IPS-15b (cell line): Measurements from ENCODE around the gene RITA1.

Source experiments
- H3K27me3 ChIP-seq: one replicate; pipeline ENCODE4 v1.6.1; 2013; ENCODE audit warnings: low read length; ENCODE audit not compliant: control insufficient read depth, insufficient read depth
- H3K36me3 ChIP-seq: one replicate; pipeline ENCODE4 v1.6.1; 2013; ENCODE audit warnings: low read length; ENCODE audit not compliant: control insufficient read depth, insufficient read depth
- H3K4me1 ChIP-seq: one replicate; pipeline ENCODE4 v1.6.1; 2013; ENCODE audit warnings: mild to moderate bottlenecking, low read length; ENCODE audit not compliant: control insufficient read depth, insufficient read depth
- H3K4me3 ChIP-seq: one replicate; pipeline ENCODE4 v1.5.1; 2013; ENCODE audit warnings: low read depth, low read length
- H3K9ac ChIP-seq: one replicate; pipeline ENCODE4 v1.6.1; 2013; ENCODE audit warnings: low read depth, mild to moderate bottlenecking, low read length
- H3K9me3 ChIP-seq: one replicate; pipeline ENCODE4 v1.6.1; 2013; ENCODE audit warnings: mild to moderate bottlenecking, low read length; ENCODE audit not compliant: control insufficient read depth, insufficient read depth

The RITA1 gene

GRCh38 chr12:113231235-113232088 is 45.9 kb downstream of the RITA1 start:
- Histone ChIP-seq H3K9ac (no peak overlapping the region), H3K36me3 (peaks cover 14% of the 10 kb centered on the region), H3K9me3 (no peaks in the 10 kb centered on the region), H3K4me3 (no peak overlapping the region), H3K27me3 (no peaks in the 10 kb centered on the region), H3K4me1 (peaks cover 12% of the 10 kb centered on the region)

GRCh38 chr12:113232089-113232839 is 46.7 kb downstream of the RITA1 start:
- H3K4me1 ChIP-seq, result peaks cover 12% of the 10 kb centered on the region
- H3K27me3 ChIP-seq, result no peaks in the 10 kb centered on the region
- no peaks in the 10 kb centered on the region for H3K9me3 ChIP-seq
- H3K36me3 ChIP-seq, result peaks cover 14% of the 10 kb centered on the region
- H3K9ac ChIP-seq, result peak overlapping the region; percentile 32
- H3K4me3 ChIP-seq, result no peak overlapping the region

- Histone ChIP-seq H3K9ac (peak overlapping the region; percentile 32), H3K27me3 (no peaks in the 10 kb centered on the region), H3K36me3 (peaks cover 14% of the 10 kb centered on the region), H3K9me3 (no peaks in the 10 kb centered on the region), H3K4me3 (peak overlapping the region; percentile 8), H3K4me1 (peaks cover 12% of the 10 kb centered on the region)
These were observed 47.5 kb downstream of the RITA1 start for GRCh38 chr12:113232840-113233585.

- H3K4me3 ChIP-seq, result no peak overlapping the region
- H3K27me3 ChIP-seq, result no peaks in the 10 kb centered on the region
- H3K4me1 ChIP-seq, result peaks cover 12% of the 10 kb centered on the region
- H3K36me3 ChIP-seq, result peaks cover 14% of the 10 kb centered on the region
- no peak overlapping the region for H3K9ac ChIP-seq
- no peaks in the 10 kb centered on the region for H3K9me3 ChIP-seq
These were observed 48.4 kb downstream of the RITA1 start for GRCh38 chr12:113233967-113234366.

GRCh38 chr12:113234483-113234882 is 49.0 kb downstream of the RITA1 start:
- Histone ChIP-seq H3K4me1 (peaks cover 12% of the 10 kb centered on the region), H3K9me3 (no peaks in the 10 kb centered on the region), H3K27me3 (no peaks in the 10 kb centered on the region), H3K4me3 (no peak overlapping the region), H3K9ac (no peak overlapping the region), H3K36me3 (peaks cover 14% of the 10 kb centered on the region)

GRCh38 chr12:113235976-113236375 is 50.5 kb downstream of the RITA1 start:
- peaks cover 12% of the 10 kb centered on the region for H3K36me3 ChIP-seq

GRCh38 chr12:113236539-113237399 is 51.2 kb downstream of the RITA1 start:
- peaks cover 12% of the 10 kb centered on the region for H3K36me3 ChIP-seq
- no peaks in the 10 kb centered on the region for H3K9me3 ChIP-seq
- no peak overlapping the region for H3K9ac ChIP-seq
- no peak overlapping the region for H3K4me3 ChIP-seq
- H3K27me3 ChIP-seq, result no peaks in the 10 kb centered on the region
- peaks cover 12% of the 10 kb centered on the region for H3K4me1 ChIP-seq

More at GRCh38 chr12:113235976-113236375, 50.5 kb downstream of the RITA1 start:
- Histone ChIP-seq H3K9me3 (no peaks in the 10 kb centered on the region), H3K27me3 (no peaks in the 10 kb centered on the region), H3K4me3 (no peak overlapping the region), H3K9ac (no peak overlapping the region), H3K4me1 (peaks cover 12% of the 10 kb centered on the region)

GRCh38 chr12:113237748-113238147 is 52.2 kb downstream of the RITA1 start:
- no peak overlapping the region for H3K4me3 ChIP-seq
- H3K9ac ChIP-seq, result no peak overlapping the region
- H3K27me3 ChIP-seq, result no peaks in the 10 kb centered on the region
- peaks cover 7% of the 10 kb centered on the region for H3K4me1 ChIP-seq
- H3K36me3 ChIP-seq, result peaks cover 5% of the 10 kb centered on the region
- H3K9me3 ChIP-seq, result no peaks in the 10 kb centered on the region

- Histone ChIP-seq H3K27me3 (no peaks in the 10 kb centered on the region), H3K36me3 (peaks cover 5% of the 10 kb centered on the region), H3K9ac (no peak overlapping the region), H3K4me3 (no peak overlapping the region), H3K9me3 (no peaks in the 10 kb centered on the region), H3K4me1 (peaks cover 4% of the 10 kb centered on the region)
These were observed 52.8 kb downstream of the RITA1 start for GRCh38 chr12:113238309-113238708.

GRCh38 chr12:113239288-113239771 is 53.8 kb downstream of the RITA1 start:
- Histone ChIP-seq H3K27me3 (no peaks in the 10 kb centered on the region), H3K9ac (no peak overlapping the region), H3K36me3 (peaks cover 5% of the 10 kb centered on the region), H3K4me1 (no peaks in the 10 kb centered on the region), H3K4me3 (no peak overlapping the region), H3K9me3 (no peaks in the 10 kb centered on the region)
